Lung (tissue), 12 donors: ENCODE results near the gene CCDC92B. TPM values are rescaled to one million over a fixed set of nuclear protein-coding genes. Genes with fewer than 3 reads are reported as not detected.

ENCODE experiments used
- ATAC-seq: fragments of 200-7000 bp; cut with Tn5 transposase; one replicate; pipeline ENCODE4 v1.9.1; 2020; ENCODE audit warnings: moderate number of reproducible peaks; ENCODE audit not compliant: insufficient read depth, low FRiP score
- DNase-seq, 3 donors: peaks; one replicate each; pipeline ENCODE4 v3.0.0-alpha.2; 2013 to 2017
- H3K27ac ChIP-seq, 2 donors: one replicate each; pipeline ENCODE4 v1.5.1; 2013; ENCODE audit warnings: mild to moderate bottlenecking in 2 of 2, moderate library complexity in 2 of 2, control low read depth in 1 of 2, inconsistent platforms in 1 of 2, low read depth in 1 of 2, low read length in 1 of 2
- H3K27me3 ChIP-seq, 3 donors: one replicate each; pipeline ENCODE4 v1.5.1; 2013; ENCODE audit warnings: low read length in 2 of 3; ENCODE audit not compliant: control insufficient read depth in 3 of 3, insufficient read depth in 3 of 3
- H3K36me3 ChIP-seq, 4 donors: one replicate each; pipeline ENCODE4 v1.5.1; 2013; ENCODE audit warnings: low read length in 4 of 4, mild to moderate bottlenecking in 1 of 4, moderate library complexity in 1 of 4; ENCODE audit not compliant: control insufficient read depth in 4 of 4, insufficient read depth in 4 of 4
- H3K4me1 ChIP-seq, 5 donors: one replicate each; pipeline ENCODE4 v1.5.1; 2013; ENCODE audit warnings: low read length in 5 of 5, mild to moderate bottlenecking in 2 of 5, moderate library complexity in 1 of 5; ENCODE audit not compliant: control insufficient read depth in 5 of 5, insufficient read depth in 5 of 5
- H3K4me3 ChIP-seq: one replicate; pipeline ENCODE4 v1.5.1; 2013; ENCODE audit warnings: mild to moderate bottlenecking, control low read depth, moderate library complexity
- H3K9ac ChIP-seq, 2 donors: one replicate each; pipeline ENCODE4 v1.5.1; 2013; ENCODE audit warnings: low read length in 2 of 2, control low read depth in 1 of 2; ENCODE audit not compliant: insufficient read depth in 1 of 2
- H3K9me3 ChIP-seq, 4 donors: one replicate each; pipeline ENCODE4 v1.5.1; 2013; ENCODE audit warnings: low read length in 3 of 4, mild to moderate bottlenecking in 1 of 4, moderate library complexity in 1 of 4; ENCODE audit not compliant: control insufficient read depth in 4 of 4, insufficient read depth in 3 of 4
- WGBS, 2 donors: extraction: QIAGEN DNeasy Blood & Tissue Kit; methylation state at CpG; one replicate each; pipeline ENCODE4 v1.1.7; 2013; 5-methylcytosine and 5-hydroxymethylcytosine counted together
- polyA plus RNA-seq, 2 donors: library from polyadenylated mRNA; stranded (reverse); fragments of 200-250 nt; gene quantifications; one replicate each; pipeline ENCODE4 v1.2.1, GENCODE V29; 2013
- total RNA-seq, 2 donors: library from RNA; depleted of rRNA in 1 of 2; stranded (reverse); fragments of >200 nt in 1 of 2; gene quantifications; one replicate each; pipeline ENCODE4 v1.2.1, GENCODE V29; 2014 to 2021
- TF ChIP-seq, protein P1 (sequence below): IDR thresholded peaks from 2 replicates; pipeline ENCODE4 v1.5.1; 2012; ENCODE audit warnings: mild to moderate bottlenecking; ENCODE audit errors: control extremely low read depth, extremely low read depth
- donor health status: control.
- donor health status: control.
- donor health status: Bipolar disorder and iron deficiency.
- donor health status: healthy.
- donor health status: DM: yes; HTN: yes; CAD: no.

The CCDC92B gene
- total and polyA plus RNA-seq, 4 donors: 0.03 to 0.89 (median 0.08) TPM

DNA sequence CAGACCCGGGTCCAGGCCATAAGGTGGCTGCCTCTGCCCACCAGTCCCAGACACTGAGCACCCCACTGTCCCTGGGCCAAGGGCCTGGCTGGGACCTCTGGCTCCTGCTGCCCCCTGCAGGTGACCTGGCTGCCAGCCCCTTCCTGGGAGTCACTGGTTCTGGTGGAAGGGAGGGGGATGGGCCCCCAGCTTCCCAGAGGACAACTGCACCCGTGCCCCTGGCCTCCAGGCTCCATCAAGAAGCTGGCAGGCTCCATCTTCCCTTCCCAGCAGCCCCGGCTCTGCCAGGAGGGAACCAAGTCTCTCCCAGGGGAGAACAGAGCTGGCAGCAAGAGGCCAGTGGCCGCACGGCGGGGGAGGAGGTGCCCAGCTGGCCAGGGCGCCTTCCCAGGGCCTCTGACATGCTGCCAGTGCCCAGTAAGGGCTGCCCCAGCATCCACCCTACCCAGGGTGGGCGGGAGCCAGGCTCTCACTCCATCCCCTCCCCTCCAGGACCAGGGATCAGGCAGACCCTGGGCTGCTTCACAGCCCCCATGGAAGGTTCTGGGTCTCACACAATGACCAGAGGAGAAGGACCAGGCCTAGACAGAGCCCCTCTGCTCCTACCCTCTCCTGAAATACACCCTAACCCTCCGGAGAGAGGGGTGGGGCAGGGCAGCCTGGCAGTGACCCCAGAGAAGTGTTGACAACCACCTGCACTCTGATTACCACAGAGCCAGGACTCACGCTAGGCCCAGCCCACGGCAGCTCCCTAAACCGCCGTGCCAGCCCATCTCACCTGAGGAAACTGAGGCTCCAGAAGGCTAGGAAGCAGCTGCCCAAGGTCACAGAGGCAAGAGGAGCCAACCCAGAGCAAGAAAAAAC is 41.5 kb downstream of the CCDC92B start:
- WGBS, 2 donors: 67 to 78% methylated on average over 13 of the region's 13 CpGs
- no peak for DNase-seq

DNA sequence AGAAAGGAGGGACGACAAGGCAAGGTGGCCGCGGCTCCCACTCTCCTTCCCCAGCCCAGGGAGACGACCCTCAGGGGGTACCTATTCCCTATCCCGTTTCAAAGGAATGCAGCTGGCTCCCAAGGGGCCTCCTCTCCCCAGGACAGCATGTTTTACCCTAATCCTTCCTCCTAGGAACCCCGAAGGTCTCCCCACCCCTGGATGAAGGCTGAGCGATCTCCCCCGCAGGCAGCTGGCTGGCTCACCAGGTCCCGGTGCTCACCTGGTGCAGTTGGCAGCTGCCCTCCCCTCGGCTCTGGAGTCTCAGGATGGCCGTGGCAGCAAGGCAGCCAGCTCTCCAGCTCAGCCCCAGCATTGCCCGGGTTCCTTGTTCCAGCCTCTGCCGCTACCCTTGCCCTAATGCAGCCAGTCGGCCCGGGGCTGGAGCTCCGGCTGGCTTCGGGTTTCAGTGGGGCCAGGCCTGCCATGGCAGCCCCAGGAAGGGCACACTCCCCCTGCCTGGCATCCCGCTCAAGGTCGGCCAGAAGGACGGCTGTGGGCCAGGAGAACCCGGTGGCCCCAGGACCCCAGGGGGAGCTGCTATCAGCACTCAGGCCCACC is 42.4 kb downstream of the CCDC92B start:
- no peak overlapping the region for H3K4me3 ChIP-seq
- ATAC-seq (no peak), DNase-seq (no peak)
- no peaks in the 10 kb centered on the region for H3K9me3 ChIP-seq
- H3K27ac ChIP-seq: peak overlapping the region in 1 of 2 donors; percentile 75
- no peak overlapping the region for H3K9ac ChIP-seq
- H3K4me1 ChIP-seq: peaks cover 0 to 28% (median 17%) of the 10 kb centered on the region in 5 donors
- peaks cover 3 to 20% (median 5%) of the 10 kb centered on the region in 4 donors for H3K36me3 ChIP-seq
- TF ChIP-seq, protein P1, sequence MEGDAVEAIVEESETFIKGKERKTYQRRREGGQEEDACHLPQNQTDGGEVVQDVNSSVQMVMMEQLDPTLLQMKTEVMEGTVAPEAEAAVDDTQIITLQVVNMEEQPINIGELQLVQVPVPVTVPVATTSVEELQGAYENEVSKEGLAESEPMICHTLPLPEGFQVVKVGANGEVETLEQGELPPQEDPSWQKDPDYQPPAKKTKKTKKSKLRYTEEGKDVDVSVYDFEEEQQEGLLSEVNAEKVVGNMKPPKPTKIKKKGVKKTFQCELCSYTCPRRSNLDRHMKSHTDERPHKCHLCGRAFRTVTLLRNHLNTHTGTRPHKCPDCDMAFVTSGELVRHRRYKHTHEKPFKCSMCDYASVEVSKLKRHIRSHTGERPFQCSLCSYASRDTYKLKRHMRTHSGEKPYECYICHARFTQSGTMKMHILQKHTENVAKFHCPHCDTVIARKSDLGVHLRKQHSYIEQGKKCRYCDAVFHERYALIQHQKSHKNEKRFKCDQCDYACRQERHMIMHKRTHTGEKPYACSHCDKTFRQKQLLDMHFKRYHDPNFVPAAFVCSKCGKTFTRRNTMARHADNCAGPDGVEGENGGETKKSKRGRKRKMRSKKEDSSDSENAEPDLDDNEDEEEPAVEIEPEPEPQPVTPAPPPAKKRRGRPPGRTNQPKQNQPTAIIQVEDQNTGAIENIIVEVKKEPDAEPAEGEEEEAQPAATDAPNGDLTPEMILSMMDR: no peak
- 83 to 93% methylated on average over 21 of the region's 21 CpGs for WGBS, 2 donors
- H3K27me3 ChIP-seq: no peaks in the 10 kb centered on the region

More for the DNA sequence above, 41.5 kb downstream of the CCDC92B start:
- no peak for ATAC-seq
- Histone ChIP-seq H3K9me3 (no peaks in the 10 kb centered on the region), H3K4me1 (peaks cover 0 to 35% (median 20%) of the 10 kb centered on the region in 5 donors), H3K4me3 (no peak overlapping the region), H3K27me3 (no peaks in the 10 kb centered on the region), H3K9ac (no peak overlapping the region), H3K36me3 (peaks cover 0 to 14% (median 3%) of the 10 kb centered on the region in 4 donors), H3K27ac (peak overlapping the region; percentile 27 to 75)
- TF ChIP-seq, protein P1: no peak

DNA sequence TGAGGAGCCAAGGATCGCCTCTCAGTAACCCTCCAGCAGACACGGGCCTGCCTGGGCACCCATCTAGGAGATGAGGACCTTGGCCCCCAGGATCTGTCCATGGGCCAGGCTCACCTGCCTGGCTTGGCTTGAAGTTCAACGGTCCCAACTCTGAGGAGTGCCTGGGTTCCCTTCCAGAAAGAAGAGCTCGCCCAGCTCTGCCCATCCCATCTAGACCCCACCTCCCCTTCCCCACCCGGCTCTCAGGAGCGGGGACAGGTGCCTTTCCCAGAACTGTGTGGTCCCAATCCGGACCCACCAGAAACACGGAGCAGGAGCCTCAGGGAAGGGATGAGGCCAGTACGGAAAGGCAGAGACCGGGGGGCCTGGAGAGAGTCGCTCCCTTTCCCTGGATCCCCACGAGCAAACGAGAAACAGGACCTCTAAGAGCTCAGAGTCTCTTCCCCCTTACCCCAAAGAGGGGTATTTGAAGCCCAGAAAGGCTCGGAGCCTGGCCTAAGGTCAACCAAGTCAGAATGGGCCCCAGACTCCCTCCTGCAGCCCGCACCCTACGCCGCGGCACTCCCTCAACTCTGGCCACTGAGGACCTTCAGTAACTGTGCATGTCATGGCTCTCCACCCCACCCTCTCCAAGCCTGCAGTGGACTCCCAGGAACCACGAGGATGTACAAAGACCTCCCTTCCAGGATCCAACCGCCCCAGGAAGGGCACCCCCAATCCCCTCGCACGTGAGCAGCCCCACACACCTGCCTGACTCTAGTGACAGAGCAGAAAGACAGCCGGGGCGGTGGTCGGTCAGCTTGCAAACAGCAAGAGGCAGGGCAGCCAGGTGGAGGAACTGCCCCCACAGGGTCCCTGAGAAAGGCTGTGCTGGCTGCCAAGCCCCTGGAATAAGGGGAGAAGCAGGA is 43.3 kb downstream of the CCDC92B start:
- H3K27ac ChIP-seq: peak overlapping the region in 1 of 2 donors; percentile 15
- ATAC-seq: no peak
- no peak for DNase-seq
- H3K9me3 ChIP-seq: no peaks in the 10 kb centered on the region
- H3K27me3 ChIP-seq: no peaks in the 10 kb centered on the region
- peaks cover 0 to 28% (median 17%) of the 10 kb centered on the region in 5 donors for H3K4me1 ChIP-seq
- no peak overlapping the region for H3K4me3 ChIP-seq
- H3K36me3 ChIP-seq: peaks cover 5 to 27% (median 8%) of the 10 kb centered on the region in 4 donors
- no peak overlapping the region for H3K9ac ChIP-seq
- TF ChIP-seq, protein P1: no peak
- 91 to 96% methylated on average over 25 of the region's 25 CpGs for WGBS, 2 donors
